GM18526 (cell line): ENCODE data around the gene KCNIP2.

Experiments used
- POLR2A ChIP-seq: IDR thresholded peaks from 3 replicates; pipeline ENCODE4 v1.6.1; 2011; ENCODE audit not compliant: insufficient read length; ENCODE audit errors: extremely low read depth

Gene KCNIP2

GRCh38 chr10:101818872-101819633, 24.5 kb downstream of the KCNIP2 start:
- TF ChIP-seq POLR2A = no peak

- TF ChIP-seq POLR2A = peak; percentile 96
Measured at GRCh38 chr10:101818119-101818871, 25.3 kb downstream of the KCNIP2 start, which contains the start of gene OGA. TSS of gene OGA (minus strand) at chr10:101818444. CDS start at chr10:101818022, 422 bp downstream.

GRCh38 chr10:101817337-101818118, 26.1 kb downstream of the KCNIP2 start:
- no peak for TF ChIP-seq POLR2A

- no peak for TF ChIP-seq POLR2A
Measured at GRCh38 chr10:101816913-101817336, 26.7 kb downstream of the KCNIP2 start.

- TF ChIP-seq POLR2A = no peak
Measured at GRCh38 chr10:101816376-101816775, 27.2 kb downstream of the KCNIP2 start.

- no peak for TF ChIP-seq POLR2A
Measured at GRCh38 chr10:101814466-101815071, 29.0 kb downstream of the KCNIP2 start.

- TF ChIP-seq POLR2A = no peak
Measured at GRCh38 chr10:101812606-101813005, 31.0 kb downstream of the KCNIP2 start.

GRCh38 chr10:101807158-101807557, 36.4 kb downstream of the KCNIP2 start:
- TF ChIP-seq POLR2A = no peak

- TF ChIP-seq POLR2A = no peak
Measured at GRCh38 chr10:101803511-101803910, 40.1 kb downstream of the KCNIP2 start.

GRCh38 chr10:101797403-101798059, 46.1 kb downstream of the KCNIP2 start:
- TF ChIP-seq POLR2A = no peak

GRCh38 chr10:101793526-101793925, 50.1 kb downstream of the KCNIP2 start:
- no peak for TF ChIP-seq POLR2A

- no peak for TF ChIP-seq POLR2A
Measured at GRCh38 chr10:101789686-101790085, 53.9 kb downstream of the KCNIP2 start.

- TF ChIP-seq POLR2A = no peak
Measured at GRCh38 chr10:101785801-101786200, 57.8 kb downstream of the KCNIP2 start.

GRCh38 chr10:101784558-101784957, 59.0 kb downstream of the KCNIP2 start:
- no peak for TF ChIP-seq POLR2A

- no peak for TF ChIP-seq POLR2A
Measured at GRCh38 chr10:101783736-101784118, 59.9 kb downstream of the KCNIP2 start.
